ENCODE results near the gene CPT1A. TPM values are rescaled to one million over a fixed set of nuclear protein-coding genes. Genes with fewer than 3 reads are reported as not detected.

CPT1A gene
- total RNA-seq, 1 experiment from 2014 or later = 21.8 TPM

DNA sequence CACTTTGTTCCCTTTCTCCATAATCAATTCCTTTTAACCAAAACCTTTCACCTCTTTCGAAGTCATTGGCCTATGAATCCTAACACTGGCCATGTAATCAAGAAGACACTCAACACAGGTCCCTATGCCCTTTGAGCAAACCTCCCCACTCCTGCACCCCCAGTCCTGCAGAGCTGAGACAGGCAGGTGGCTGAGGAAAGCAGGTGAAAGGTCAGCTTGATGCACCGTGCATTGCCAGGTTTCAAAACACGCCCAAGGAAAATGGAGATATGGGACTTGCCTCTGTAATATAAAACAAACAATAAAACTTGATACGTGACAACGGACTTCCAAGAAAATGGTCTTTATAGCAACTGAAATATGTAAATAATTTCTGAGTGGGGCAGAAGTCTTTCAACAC, 10.6 kb downstream of the CPT1A start:
- DNase-seq (ENCODE audit: low spot score) = no peak

DNA sequence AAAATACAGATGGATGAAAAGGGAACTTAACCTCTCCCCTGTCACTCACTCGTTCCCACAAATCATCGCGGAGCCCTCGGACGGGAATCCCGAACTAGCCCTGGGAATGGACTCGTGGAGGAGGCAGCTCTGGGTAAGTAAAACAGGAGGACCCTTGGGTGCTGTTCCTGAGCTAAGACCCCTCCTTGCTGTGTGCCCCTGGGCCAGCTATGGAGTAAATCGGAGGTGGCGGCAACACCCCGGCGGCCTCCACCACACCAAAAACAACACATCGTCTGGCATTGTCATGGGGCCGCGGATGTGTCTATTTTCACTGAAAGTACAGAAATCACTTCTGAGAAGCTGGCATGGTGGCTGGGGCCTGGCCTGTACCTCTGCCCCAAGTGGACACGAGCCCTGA, 12.1 kb downstream of the CPT1A start:
- no peak for DNase-seq (ENCODE audit: low spot score)

- DNase-seq (ENCODE audit: low spot score) = no peak
These were observed 12.8 kb downstream of the CPT1A start for GRCh38 chr11:68828957-68829356.

- no peak for DNase-seq (ENCODE audit: low spot score)
These were observed 13.4 kb downstream of the CPT1A start for GRCh38 chr11:68828155-68828931.

DNA sequence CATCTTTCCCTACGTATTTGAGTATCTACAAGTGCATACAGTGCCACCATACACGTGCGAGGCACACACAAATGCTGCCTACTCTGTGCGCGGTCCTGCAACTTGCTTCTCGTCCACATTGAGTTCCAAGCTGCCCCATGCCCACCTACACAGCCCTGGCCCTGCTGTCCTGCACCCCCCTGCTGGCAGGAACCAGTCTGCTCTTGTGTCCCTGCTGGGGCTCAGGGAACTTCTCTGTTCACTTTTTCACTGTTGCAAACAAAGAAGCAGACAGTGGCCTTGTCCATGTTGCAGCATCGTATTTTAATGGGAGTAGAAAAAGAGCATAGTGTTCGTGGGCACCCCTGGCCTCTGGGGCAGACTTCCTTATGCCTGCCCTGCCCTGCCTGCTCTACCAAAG, 14.0 kb downstream of the CPT1A start:
- no peak for DNase-seq (ENCODE audit: low spot score)

DNA sequence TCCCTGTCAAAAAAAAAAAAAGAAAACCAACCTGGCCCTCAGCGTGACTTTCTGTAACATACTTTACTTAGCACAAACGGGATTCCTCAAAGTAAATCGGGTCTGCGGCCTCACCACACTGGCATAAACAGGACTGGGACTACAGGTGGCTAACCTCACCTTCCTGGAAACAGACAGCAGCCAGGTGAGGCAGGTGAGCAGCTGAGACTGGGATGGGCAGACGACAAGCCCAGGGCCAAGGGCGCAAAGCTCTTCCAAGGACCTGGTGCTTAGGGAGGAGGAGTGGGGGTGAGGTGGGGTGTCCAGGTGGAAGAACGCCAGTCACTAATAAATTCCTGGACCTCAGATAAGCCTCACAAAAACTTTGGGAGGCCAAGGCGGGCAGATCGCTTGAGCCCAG, 15.0 kb downstream of the CPT1A start:
- no peak for DNase-seq (ENCODE audit: low spot score)

DNA sequence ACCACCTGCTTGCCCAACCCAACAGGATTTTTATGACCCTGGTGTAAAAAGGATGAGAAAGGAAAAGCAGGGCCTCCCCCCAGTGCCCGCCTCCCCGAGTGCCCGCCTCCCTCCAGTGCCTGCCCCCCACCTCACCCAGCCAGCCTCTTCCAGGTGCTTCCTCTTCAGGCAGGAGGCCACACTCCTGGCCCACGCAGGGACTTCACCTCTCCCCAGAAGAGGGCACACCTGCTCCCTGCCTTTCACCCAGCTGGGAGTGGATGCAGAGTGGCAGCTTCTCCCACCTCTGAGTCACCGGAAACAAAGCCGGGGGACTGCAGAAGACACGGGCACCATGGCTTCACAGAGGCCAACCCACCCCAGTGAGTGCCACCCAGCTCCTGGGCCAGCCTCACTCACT, 16.1 kb downstream of the CPT1A start:
- no peak for DNase-seq (ENCODE audit: low spot score)

GRCh38 chr11:68822546-68822945, 19.2 kb downstream of the CPT1A start:
- no peak for DNase-seq (ENCODE audit: low spot score)

DNA sequence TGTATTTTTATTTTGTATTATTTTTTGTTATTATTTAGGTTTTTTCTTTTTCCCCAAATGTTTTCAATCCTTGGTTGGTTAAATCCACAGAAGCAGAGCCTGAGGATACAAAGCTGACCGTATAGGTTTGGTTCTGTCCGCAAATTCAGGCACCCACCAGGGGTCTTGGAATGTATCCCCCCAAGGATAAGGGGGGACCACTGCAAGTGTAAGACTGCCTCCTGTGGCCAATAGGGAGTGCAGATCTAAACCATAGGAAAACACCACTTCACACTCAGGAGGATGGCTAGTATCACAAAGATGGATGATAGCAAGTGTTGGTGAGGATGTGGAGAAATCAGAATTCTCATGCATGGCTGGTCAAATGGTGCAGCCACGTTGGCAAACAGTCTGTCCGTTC, 20.0 kb downstream of the CPT1A start:
- DNase-seq (ENCODE audit: low spot score) = no peak

- DNase-seq (ENCODE audit: low spot score) = no peak
These were observed 22.4 kb downstream of the CPT1A start for GRCh38 chr11:68819362-68819761.

DNA sequence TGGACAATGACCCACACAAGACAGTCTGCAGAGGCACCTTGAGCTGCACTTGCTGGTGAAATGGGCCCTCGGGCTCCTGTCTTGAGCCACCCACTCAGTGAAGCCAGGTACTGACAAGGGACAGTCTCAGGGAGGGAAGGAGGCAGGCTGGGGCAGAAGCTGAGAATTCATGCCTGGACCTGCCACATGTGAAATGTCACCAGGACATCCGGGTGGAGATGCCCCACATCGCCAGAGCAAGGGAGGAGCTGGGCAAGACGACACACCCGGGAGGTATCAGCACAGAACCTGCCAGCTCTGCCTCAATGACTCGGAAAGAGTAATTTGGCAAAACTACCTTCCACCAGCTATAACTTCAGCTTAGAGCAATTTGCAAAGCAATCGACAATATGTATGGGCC, 23.5 kb downstream of the CPT1A start:
- DNase-seq (ENCODE audit: low spot score) = no peak

GRCh38 chr11:68817554-68817953, 24.2 kb downstream of the CPT1A start:
- no peak for DNase-seq (ENCODE audit: low spot score)

GRCh38 chr11:68816917-68817419, 24.7 kb downstream of the CPT1A start:
- no peak for DNase-seq (ENCODE audit: low spot score)

DNA sequence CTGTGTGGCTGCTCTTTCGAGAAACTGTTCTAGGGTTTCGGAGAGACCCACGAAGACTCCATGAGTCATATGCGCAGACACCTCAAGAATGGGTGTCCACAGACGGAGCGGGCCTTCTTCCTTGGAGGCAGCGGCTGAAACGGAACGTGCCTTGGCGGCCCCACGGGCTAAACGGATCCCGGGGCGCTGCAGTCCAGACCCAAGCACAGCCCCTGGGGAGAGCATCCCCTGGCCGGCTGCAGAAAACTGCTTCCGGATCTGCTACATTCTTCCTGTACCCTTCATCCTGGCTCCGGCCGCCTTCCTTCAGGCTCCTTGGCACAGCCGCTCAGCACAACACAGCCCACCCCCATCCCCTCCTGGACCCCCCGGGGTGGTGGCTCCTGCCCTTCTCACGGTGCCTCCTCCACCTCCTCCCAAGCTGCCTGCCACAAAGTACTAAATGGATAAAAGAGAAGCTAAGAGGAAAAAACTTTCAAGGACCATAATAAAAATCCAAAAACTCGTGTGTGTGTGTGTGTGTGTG, 25.4 kb downstream of the CPT1A start:
- DNase-seq (ENCODE audit: low spot score) = no peak

DNA sequence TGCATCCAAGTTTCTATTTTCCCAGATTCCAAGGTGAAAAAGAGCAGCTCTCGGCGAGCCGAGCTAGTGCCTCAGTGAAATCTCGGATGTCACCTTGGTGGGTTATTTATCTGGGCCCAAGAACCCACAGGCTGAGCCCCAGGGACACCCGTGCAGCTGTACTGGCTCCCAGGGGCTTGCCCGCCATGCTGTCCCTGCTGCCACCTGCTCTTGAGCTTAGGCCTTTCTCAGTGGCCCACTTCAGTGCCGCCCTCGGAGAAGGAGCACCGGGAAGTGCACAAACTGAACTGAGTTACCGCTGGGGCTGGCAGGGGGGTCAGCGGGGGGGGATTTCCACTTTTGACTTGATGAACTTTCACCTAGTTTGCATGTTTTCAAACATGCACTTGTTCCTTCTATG, 27.9 kb downstream of the CPT1A start:
- no peak for DNase-seq (ENCODE audit: low spot score)

DNA sequence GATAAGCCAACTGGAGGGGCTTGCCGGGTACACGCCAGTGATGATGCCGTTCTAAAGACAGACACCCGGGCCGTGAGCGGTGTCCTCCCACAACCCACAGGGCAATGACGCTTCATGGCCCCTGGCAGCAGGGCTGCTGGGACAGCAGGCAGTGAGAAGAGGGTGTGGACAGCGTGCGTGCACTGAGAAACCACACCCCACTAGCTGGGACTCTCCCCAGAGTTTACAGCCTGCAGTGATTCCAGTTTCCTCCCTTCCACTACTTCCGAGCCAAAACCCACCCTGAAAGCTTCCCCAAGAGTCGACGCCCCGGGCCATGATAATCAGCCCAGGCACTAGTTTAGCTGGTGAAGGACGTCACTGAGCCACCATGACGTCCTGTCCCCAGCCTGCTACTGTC, 29.2 kb downstream of the CPT1A start:
- no peak for DNase-seq (ENCODE audit: low spot score)

DNA sequence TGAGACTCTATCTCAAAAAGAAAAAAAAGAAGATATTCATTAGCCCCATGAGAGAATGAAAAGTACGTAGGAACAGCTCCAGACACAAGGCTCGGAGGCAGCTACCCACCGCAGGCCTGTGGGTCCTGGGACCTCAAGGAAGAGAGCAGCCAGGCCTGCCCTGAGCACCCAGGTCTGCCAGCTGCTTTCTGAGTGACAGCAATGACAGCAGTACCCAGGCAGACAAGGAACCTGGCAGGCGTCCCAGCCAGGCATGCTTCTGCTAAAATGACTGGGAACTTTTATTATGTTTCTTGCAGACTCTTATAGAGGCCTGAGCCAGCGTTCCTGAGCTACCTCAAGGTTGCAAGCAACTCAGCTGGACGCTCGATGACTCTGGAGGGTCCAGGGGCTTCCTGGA, 31.6 kb downstream of the CPT1A start:
- no peak for DNase-seq (ENCODE audit: low spot score)

DNA sequence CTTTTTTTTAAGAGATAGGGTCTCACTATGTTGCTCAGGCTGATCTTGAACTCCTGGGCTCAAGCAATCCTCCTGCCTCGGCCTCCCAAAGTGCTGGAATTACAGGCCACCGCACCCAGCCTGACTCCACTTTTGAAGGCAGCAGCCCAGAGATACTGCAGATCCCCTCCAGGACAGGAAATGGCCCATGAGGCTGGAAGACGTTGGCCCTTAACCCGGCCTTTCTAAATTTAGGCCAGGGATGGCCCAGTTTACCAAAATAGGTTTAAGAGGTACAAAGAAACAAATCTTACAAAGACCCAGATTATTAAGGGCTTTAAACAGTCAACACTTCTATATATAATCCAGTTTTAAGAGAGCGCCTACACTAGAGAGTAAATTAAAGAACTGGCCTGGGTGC, 32.2 kb downstream of the CPT1A start:
- DNase-seq (ENCODE audit: low spot score) = no peak

- DNase-seq (ENCODE audit: low spot score) = no peak
These were observed 32.9 kb downstream of the CPT1A start for GRCh38 chr11:68808787-68809186.

DNA sequence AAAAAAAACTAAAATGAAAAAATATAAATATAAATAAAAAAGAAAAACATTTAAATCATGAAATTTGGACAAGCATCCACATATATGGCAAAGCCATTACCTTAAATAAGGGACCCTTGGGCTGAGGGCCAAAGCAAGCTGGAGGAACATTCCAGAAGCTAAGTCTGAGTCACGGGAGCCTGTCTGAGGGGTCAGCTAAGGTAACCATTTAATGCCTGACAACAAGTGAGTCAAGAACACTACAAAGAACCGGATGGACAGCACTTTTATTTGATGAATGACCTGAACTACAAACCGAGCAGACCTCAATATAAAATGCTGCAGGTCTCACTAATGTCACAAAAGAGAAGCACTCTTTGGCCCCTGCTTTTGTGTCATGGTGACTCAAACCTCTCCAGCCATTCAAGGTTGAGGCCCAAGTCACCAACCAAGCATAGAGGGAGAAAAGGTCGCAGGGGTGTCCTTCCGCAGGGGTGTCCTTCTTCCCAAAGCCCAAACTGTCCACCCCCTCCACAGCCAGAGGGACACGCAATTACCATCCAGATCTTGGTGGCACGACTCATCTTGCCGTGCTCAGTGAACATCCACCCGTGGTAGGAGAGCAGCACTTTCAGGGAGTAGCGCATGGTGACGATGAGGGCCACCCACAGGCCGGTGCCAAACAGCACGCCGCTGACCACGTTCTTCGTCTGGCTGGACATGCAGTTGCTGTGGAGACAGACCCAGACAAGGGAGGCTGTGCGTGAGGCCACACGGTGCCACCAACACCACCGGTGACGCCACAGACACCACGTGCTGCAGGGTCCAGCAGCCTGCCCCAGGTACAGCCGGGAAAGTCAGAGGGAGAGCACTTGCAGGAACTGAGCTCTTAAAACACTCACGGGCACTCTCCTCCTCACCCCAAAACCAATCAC, 34.5 kb downstream of the CPT1A start:
- DNase-seq (ENCODE audit: low spot score) = no peak

DNA sequence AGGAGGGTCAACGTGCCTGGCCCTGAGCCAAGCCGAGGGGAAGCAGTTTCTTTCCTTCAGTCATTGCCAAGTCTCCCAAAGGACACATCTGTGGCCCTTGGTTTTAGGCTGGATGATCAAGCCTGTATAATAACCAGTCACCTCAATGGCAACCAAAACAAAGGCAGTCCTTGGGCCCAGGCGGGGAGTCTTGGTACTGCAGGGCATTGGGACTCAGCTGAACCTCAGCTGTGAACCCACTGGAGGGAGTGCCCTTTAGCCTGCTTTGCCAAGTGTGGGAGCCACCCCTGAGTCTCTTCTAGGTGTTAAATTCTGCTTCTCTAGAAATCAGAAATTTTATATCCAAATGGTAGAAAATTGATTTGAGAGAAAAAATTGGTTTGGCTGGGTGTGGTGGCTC, 36.9 kb downstream of the CPT1A start:
- no peak for DNase-seq (ENCODE audit: low spot score)

GRCh38 chr11:68803766-68804165, 38.0 kb downstream of the CPT1A start:
- no peak for DNase-seq (ENCODE audit: low spot score)
